HL-60/S4 treated with phorbol 12-myristate 13-acetate at 8.2 ng/mL for 4 days and 3 days (cell line): ENCODE data around the gene PRMT1.
"Not testable (repeated sequence)": the region's sequence is repeated elsewhere in the genome, so short reads cannot be mapped to it uniquely, and the experiment has no call there.

ENCODE experiments used
- in situ Hi-C: fragments of 300-500 bp; cut with MboI; formaldehyde crosslinking; loops from 2 replicates; pipeline ENCODE4 v1.15.0; 2022; ENCODE audit warnings: low sequenced_read_pairs

The PRMT1 gene

GRCh38 chr19:49677231-49677900 is at the start of gene PRMT1:
TSS of gene PRMT1 (plus strand) at chr19:49677271. CDS start at chr19:49677281, 10 bp downstream.
- in situ Hi-C loops: no loop called here

- in situ Hi-C loops: no loop called here
Measured at GRCh38 chr19:49629659-49630058, 47.4 kb upstream of the PRMT1 start.

- in situ Hi-C loops: no loop called here
Measured at GRCh38 chr19:49631014-49631588, 46.0 kb upstream of the PRMT1 start.

- in situ Hi-C loops: no loop called here
Measured at GRCh38 chr19:49631610-49632192, 45.4 kb upstream of the PRMT1 start.

GRCh38 chr19:49632576-49632975 is 44.5 kb upstream of the PRMT1 start:
- in situ Hi-C loops: no loop called here

GRCh38 chr19:49633273-49633672 is 43.8 kb upstream of the PRMT1 start:
- in situ Hi-C loops: not testable (repeated sequence)

GRCh38 chr19:49635530-49636232 is 41.4 kb upstream of the PRMT1 start:
- in situ Hi-C loops: no loop called here

- in situ Hi-C loops: no loop called here
Measured at GRCh38 chr19:49636233-49636932, 40.7 kb upstream of the PRMT1 start.

- in situ Hi-C loops: no loop called here
Measured at GRCh38 chr19:49637821-49638738, 39.0 kb upstream of the PRMT1 start.

- in situ Hi-C loops: no loop called here
Measured at GRCh38 chr19:49639401-49640112, 37.5 kb upstream of the PRMT1 start.

GRCh38 chr19:49640113-49640898 is 36.8 kb upstream of the PRMT1 start, which contains the start of gene RRAS:
TSS of gene RRAS (minus strand) at chr19:49640143. CDS start at chr19:49640098, 45 bp downstream.
- in situ Hi-C loops: no loop called here

GRCh38 chr19:49641688-49642491 is 35.2 kb upstream of the PRMT1 start, which contains the start of gene SCAF1:
TSS of gene SCAF1 (plus strand) at chr19:49642209. CDS start at chr19:49645027, 2,818 bp downstream.
- in situ Hi-C loops: no loop called here

GRCh38 chr19:49642492-49643035 is 34.5 kb upstream of the PRMT1 start:
- in situ Hi-C loops: no loop called here

- in situ Hi-C loops: no loop called here
Measured at GRCh38 chr19:49643466-49643865, 33.6 kb upstream of the PRMT1 start.

- in situ Hi-C loops: no loop called here
Measured at GRCh38 chr19:49645592-49645991, 31.5 kb upstream of the PRMT1 start.

- in situ Hi-C loops: no loop called here
Measured at GRCh38 chr19:49645995-49646394, 31.1 kb upstream of the PRMT1 start.

GRCh38 chr19:49646586-49646985 is 30.5 kb upstream of the PRMT1 start:
- in situ Hi-C loops: no loop called here
